HepG2 (cell line): Measurements from ENCODE around the gene YWHAB. TPM values are rescaled to one million over a fixed set of nuclear protein-coding genes. Genes with fewer than 3 reads are reported as not detected.

ENCODE experiments used
- ATAC-seq: fragments of 200-7000 bp; cut with Tn5 transposase; 3 replicates; pipeline ENCODE4 v1.9.1; 2020; ENCODE audit warnings: mild to moderate bottlenecking, moderate library complexity
- BruUV-seq: library from RNA; stranded (reverse); fragments of 400-500 nt; replicated peaks from 2 replicates; lab custom pipeline; 2021; lab: Mats Ljungman, UMichigan
- CTCF ChIA-PET: fragments of 300-600 bp; formaldehyde crosslinking; extraction: SDS; loops from one replicate; lab custom pipeline; 2021; ENCODE audit warnings: low total read pairs, inconsistent platforms, low intra/inter-chr PET ratio; lab: Yijun Ruan, JAX
- POLR2A ChIA-PET: fragments of 350-600 bp; sonication (Branson Sonifier 250); formaldehyde crosslinking; loops from one replicate; lab custom pipeline; 2020; ENCODE audit warnings: antibody characterized with exemption, inconsistent platforms; lab: Yijun Ruan, JAX
- DNase-seq: peaks from one replicate; pipeline ENCODE4 v3.0.0-alpha.2; 2015; ENCODE audit warnings: low spot score
- FAIRE-seq: peaks from 3 replicates; lab custom pipeline; 2011; peaks lifted over from hg19 to GRCh38; lab: Jason Lieb, UNC
- H2AFZ ChIP-seq: one replicate; pipeline ENCODE4 v1.6.1; 2011; ENCODE audit warnings: low read length, inconsistent platforms
- H3K27ac ChIP-seq: fragments of 300-600 bp; 3 replicates; pipeline ENCODE4 v1.8.0; 2011; ENCODE audit warnings: mixed run types, mild to moderate bottlenecking, mixed read lengths, low read length, inconsistent platforms; ENCODE audit not compliant: insufficient read depth; ENCODE audit errors: extremely low read length
- H3K27me3 ChIP-seq, 2 experiments: fragments of 200-600 bp in 1 of 2; 2 replicates in 1 of 2; 3 replicates in 1 of 2; pipeline versions ENCODE4 v1.6.0 to v1.8.0; 2011; ENCODE audit warnings: low read length in 2 of 2, mild to moderate bottlenecking in 2 of 2, moderate library complexity in 2 of 2, inconsistent platforms in 1 of 2; ENCODE audit not compliant: insufficient read depth in 2 of 2, control insufficient read depth in 1 of 2
- H3K36me3 ChIP-seq, 2 experiments: fragments of 200-600 bp in 1 of 2; replicated peaks in 1 of 2; 2 replicates in 1 of 2; 3 replicates in 1 of 2; pipeline versions ENCODE4 v1.5.1 to v1.8.0; 2011; ENCODE audit warnings: low read length in 2 of 2, inconsistent platforms in 1 of 2; ENCODE audit not compliant: insufficient read depth in 2 of 2, control insufficient read depth in 1 of 2
- H3K4me1 ChIP-seq: 2 replicates; pipeline ENCODE4 v1.5.1; 2012; ENCODE audit warnings: low read length, inconsistent platforms; ENCODE audit not compliant: insufficient read depth
- H3K4me2 ChIP-seq: 2 replicates; pipeline ENCODE4 v1.6.0; 2011; ENCODE audit warnings: low read depth, low read length, inconsistent platforms
- H3K4me3 ChIP-seq, 3 experiments: fragments of 200-600 bp in 1 of 3; sonication (generic), shearing (Covaris generic) in 1 of 3; replicated peaks in 1 of 3; 2 replicates each; pipeline ENCODE4 v1.5.1; 2011 to 2016; ENCODE audit warnings: low read length in 3 of 3, inconsistent platforms in 2 of 3, low read depth in 2 of 3, mild to moderate bottlenecking in 2 of 3, control low read depth in 1 of 3, mixed read lengths in 1 of 3; ENCODE audit not compliant: insufficient read depth in 1 of 3
- H3K79me2 ChIP-seq: one replicate; pipeline ENCODE4 v1.6.1; 2011; ENCODE audit warnings: low read length, inconsistent platforms; ENCODE audit not compliant: insufficient read depth
- H3K9ac ChIP-seq: 2 replicates; pipeline ENCODE4 v1.6.0; 2011; ENCODE audit warnings: mild to moderate bottlenecking, low read depth, low read length, inconsistent platforms; ENCODE audit not compliant: insufficient read depth
- H3K9me3 ChIP-seq: 2 replicates; pipeline ENCODE4 v1.5.1; 2012; ENCODE audit warnings: mild to moderate bottlenecking, low read length
- H4K20me1 ChIP-seq: 2 replicates; pipeline ENCODE4 v1.6.0; 2011; ENCODE audit warnings: inconsistent platforms, mild to moderate bottlenecking, low read length, moderate library complexity; ENCODE audit not compliant: insufficient read depth
- CC2D1A ChIP-seq: sonication (generic); formaldehyde crosslinking; IDR thresholded peaks from 2 replicates; pipeline ENCODE4 v1.8.1; 2023; ENCODE audit warnings: mild to moderate bottlenecking, missing genetic modification reagents
- CEBPG ChIP-seq: IDR thresholded peaks from 2 replicates; pipeline ENCODE4 v1.6.1; 2016
- KMT2B ChIP-seq: IDR thresholded peaks from 2 replicates; pipeline ENCODE4 v1.6.1; 2016; ENCODE audit warnings: missing genetic modification reagents, missing compliant biosample characterization
- MAFF ChIP-seq: IDR thresholded peaks from 2 replicates; pipeline ENCODE4 v1.6.1; 2011; ENCODE audit warnings: low read depth, low read length, improper control_type of control experiment
- MAFK ChIP-seq, 2 experiments: IDR thresholded peaks in 1 of 2; conservative IDR thresholded peaks in 1 of 2; 2 replicates each; pipeline ENCODE4 v1.6.1; 2011; ENCODE audit warnings: improper control_type of control experiment in 2 of 2, low read length in 2 of 2
- PHF21A ChIP-seq: sonication (generic); formaldehyde crosslinking; IDR thresholded peaks from 2 replicates; pipeline ENCODE4 v1.5.0; 2020; ENCODE audit warnings: mild to moderate bottlenecking, missing genetic modification reagents
- PLRG1 ChIP-seq: fragments of 450-650 bp; conservative IDR thresholded peaks from 2 replicates; pipeline ENCODE4 v1.6.1; 2016
- ZNF263 ChIP-seq: sonication (generic); formaldehyde crosslinking; IDR thresholded peaks from 2 replicates; pipeline ENCODE4 v1.4.0; 2020; ENCODE audit warnings: missing genetic modification reagents
- ZNF484 ChIP-seq: sonication (generic); formaldehyde crosslinking; IDR thresholded peaks from 2 replicates; pipeline ENCODE4 v1.5.1; 2020; ENCODE audit warnings: mild to moderate bottlenecking, low read depth, missing genetic modification reagents, borderline replicate concordance
- ZNF891 ChIP-seq: sonication (generic); formaldehyde crosslinking; IDR thresholded peaks from 2 replicates; pipeline ENCODE4 v1.5.0; 2020; ENCODE audit warnings: mild to moderate bottlenecking, missing genetic modification reagents
- WGBS: methylation state at CpG from one replicate; pipeline ENCODE4 v1.1.6; 2017; ENCODE audit warnings: low lambda C conversion rate; 5-methylcytosine and 5-hydroxymethylcytosine counted together
- in situ Hi-C: cut with HindIII; loops from 2 replicates; pipeline ENCODE4 v1.10.0; 2017; ENCODE audit warnings: low pct_unique_long_range_greater_than_20kb; ENCODE audit not compliant: extremely low pct_ligation_motif_present
- intact Hi-C: fragments of 100-400 bp; cut with micrococcal nuclease; formaldehyde crosslinking; loops from one replicate; pipeline ENCODE4 v1.10.0; 2022; ENCODE audit not compliant: unreplicated experiment
- polyA plus RNA-seq, 8 experiments: library from polyadenylated mRNA; depleted of rRNA in 3 of 8; stranded (reverse) in 7 of 8; unstranded in 1 of 8; fragments of >200 nt; fragmentation: Illumina TruSeq in 4 of 8; extraction: Trizol in 4 of 8; gene quantifications; 2 replicates each; pipeline versions ENCODE4 v1.2.1 to v1.2.3, GENCODE V29; 2011 to 2016; ENCODE audit warnings: low read depth in 4 of 8, missing spikeins in 1 of 8, mixed read lengths in 1 of 8; ENCODE audit not compliant: insufficient read depth in 1 of 8
- total RNA-seq, 5 experiments: library from RNA; depleted of rRNA; stranded (reverse); fragments of >200 nt; fragmentation: Illumina TruSeq; extraction: Trizol; gene quantifications; 2 replicates each; pipeline ENCODE4 v1.2.3, GENCODE V29; 2016; ENCODE audit warnings: low read depth in 1 of 5
- TF ChIP-seq, protein P1 (sequence below): sonication (generic); formaldehyde crosslinking; IDR thresholded peaks from 2 replicates; pipeline ENCODE4 v1.4.0; 2020; ENCODE audit warnings: low read depth, mild to moderate bottlenecking, missing genetic modification reagents
- TF ChIP-seq, protein P2 (sequence below): IDR thresholded peaks from 2 replicates; pipeline ENCODE4 v1.6.1; 2016; ENCODE audit warnings: missing compliant biosample characterization, missing genetic modification reagents, borderline replicate concordance

YWHAB gene
- total and polyA plus RNA-seq, 2 of the 13 experiments (the other 11 are each of a cell fraction or from before 2014, with no cell fraction given), result 77.2 to 121 TPM

DNA sequence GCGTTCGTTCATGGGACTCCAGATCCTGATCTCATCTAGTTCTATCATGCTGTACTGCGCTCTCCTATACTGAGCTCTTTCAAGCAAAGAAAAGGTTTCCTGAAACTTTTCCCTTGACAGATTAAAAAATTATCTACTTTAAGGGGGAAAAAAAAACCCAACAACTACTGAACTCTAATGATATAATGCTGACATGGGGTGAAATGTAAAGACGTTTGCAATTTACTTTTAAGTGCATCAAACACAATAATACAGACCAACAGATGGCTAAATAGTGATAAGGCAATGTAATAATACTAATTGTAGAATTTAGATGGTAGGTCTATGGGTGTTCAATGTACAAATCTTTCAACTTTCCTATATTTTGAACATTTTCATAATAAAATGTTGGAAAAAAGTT lies 58.3 kb downstream of the YWHAB start:
- no peak for DNase-seq
- WGBS, result 96% methylated on average over 4 of the region's 4 CpGs
- POLR2A ChIA-PET, result interaction anchor here (1.2 to 3.4 kb wide), 2 partner anchors 16 to 23 kb away, joined by 5 to 24 read pairs; partner anchors contain the start of gene TOMM34
- in situ Hi-C loops, result no loop called here
- peaks cover 19% of the 10 kb centered on the region for H3K4me1 ChIP-seq
- FAIRE-seq, result no peak
- no peak overlapping the region for H3K4me2 ChIP-seq
- BruUV-seq, result no TSS peak
- H2AFZ ChIP-seq, result no peak overlapping the region
- H3K9ac ChIP-seq, result no peak overlapping the region
- H3K27ac ChIP-seq, result no peak overlapping the region
- no peaks in the 10 kb centered on the region for H4K20me1 ChIP-seq
- H3K27me3 ChIP-seq, result no peaks in the 10 kb centered on the region
- H3K79me2 ChIP-seq, result no peaks in the 10 kb centered on the region
- H3K36me3 ChIP-seq, result peaks cover 56 to 94% of the 10 kb centered on the region in 2 experiments
- TF ChIP-seq MAFK (conservative IDR thresholded peaks at IDR 0.05 in 1 of 2, IDR thresholded peaks at IDR 0.05 in 1 of 2; ENCODE audit: low read length in 2 of 2) (peak; percentile 26 to 77; a peak in 3 of 4 replicates), MAFF (peak; percentile 65), PHF21A (CRISPR knock-in tag) (no peak), ZNF484 (CRISPR knock-in tag) (no peak)
- CTCF ChIA-PET, result no interaction called here
- H3K4me3 ChIP-seq, result no peak overlapping the region
- H3K9me3 ChIP-seq, result no peaks in the 10 kb centered on the region
- ATAC-seq, result no peak
- intact Hi-C loops, result no loop called here

DNA sequence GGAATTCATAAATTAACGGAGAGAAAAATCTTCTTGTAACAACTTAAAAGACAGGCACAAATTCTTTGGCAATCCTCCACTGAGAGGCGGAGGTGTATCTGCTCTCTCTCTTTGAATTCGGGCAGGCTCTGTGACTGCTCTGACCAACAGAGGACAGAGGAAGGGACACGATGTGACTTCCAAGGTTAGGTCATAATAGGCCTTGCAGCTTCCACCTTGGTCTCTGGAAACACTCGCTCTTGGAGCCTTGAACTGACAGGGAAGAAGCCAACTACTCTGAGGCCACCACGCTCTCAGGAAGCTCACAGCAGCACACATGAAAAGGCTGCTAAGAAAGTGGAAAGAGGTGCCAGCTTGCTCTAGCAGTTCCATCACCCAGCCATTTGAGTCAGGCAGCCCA lies 59.8 kb downstream of the YWHAB start:
- FAIRE-seq (no peak), ATAC-seq (no peak), DNase-seq (no peak)
- Histone ChIP-seq H3K79me2 (no peaks in the 10 kb centered on the region), H3K27me3 (no peaks in the 10 kb centered on the region), H3K4me3 (no peak overlapping the region), H4K20me1 (no peaks in the 10 kb centered on the region), H3K4me1 (peaks cover 19% of the 10 kb centered on the region), H2AFZ (no peak overlapping the region), H3K4me2 (no peak overlapping the region), H3K9me3 (no peaks in the 10 kb centered on the region), H3K36me3 (peaks cover 55 to 94% of the 10 kb centered on the region in 2 experiments), H3K27ac (no peak overlapping the region), H3K9ac (no peak overlapping the region)
- POLR2A ChIA-PET, result no interaction called here
- in situ Hi-C loops (no loop called here), intact Hi-C loops (no loop called here)
- 94% methylated on average over 6 of the region's 6 CpGs for WGBS
- CTCF ChIA-PET, result no interaction called here
- TF ChIP-seq PLRG1 (no peak), CC2D1A (CRISPR knock-in tag) (no peak), CEBPG (no peak), ZNF891 (CRISPR knock-in tag) (no peak), ZNF263 (CRISPR knock-in tag) (no peak), KMT2B (CRISPR knock-in tag) (no peak)
- TF ChIP-seq, protein P1, sequence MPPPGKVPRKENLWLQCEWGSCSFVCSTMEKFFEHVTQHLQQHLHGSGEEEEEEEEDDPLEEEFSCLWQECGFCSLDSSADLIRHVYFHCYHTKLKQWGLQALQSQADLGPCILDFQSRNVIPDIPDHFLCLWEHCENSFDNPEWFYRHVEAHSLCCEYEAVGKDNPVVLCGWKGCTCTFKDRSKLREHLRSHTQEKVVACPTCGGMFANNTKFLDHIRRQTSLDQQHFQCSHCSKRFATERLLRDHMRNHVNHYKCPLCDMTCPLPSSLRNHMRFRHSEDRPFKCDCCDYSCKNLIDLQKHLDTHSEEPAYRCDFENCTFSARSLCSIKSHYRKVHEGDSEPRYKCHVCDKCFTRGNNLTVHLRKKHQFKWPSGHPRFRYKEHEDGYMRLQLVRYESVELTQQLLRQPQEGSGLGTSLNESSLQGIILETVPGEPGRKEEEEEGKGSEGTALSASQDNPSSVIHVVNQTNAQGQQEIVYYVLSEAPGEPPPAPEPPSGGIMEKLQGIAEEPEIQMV, result no peak
- TF ChIP-seq, protein P2, sequence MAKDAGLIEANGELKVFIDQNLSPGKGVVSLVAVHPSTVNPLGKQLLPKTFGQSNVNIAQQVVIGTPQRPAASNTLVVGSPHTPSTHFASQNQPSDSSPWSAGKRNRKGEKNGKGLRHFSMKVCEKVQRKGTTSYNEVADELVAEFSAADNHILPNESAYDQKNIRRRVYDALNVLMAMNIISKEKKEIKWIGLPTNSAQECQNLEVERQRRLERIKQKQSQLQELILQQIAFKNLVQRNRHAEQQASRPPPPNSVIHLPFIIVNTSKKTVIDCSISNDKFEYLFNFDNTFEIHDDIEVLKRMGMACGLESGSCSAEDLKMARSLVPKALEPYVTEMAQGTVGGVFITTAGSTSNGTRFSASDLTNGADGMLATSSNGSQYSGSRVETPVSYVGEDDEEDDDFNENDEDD (CRISPR knock-in tag), result no peak
- no TSS peak for BruUV-seq
